NCI-H2107 (cell line): ENCODE data around the gene DTNBP1.
A peak's percentile ranks its signal among the peaks of the same experiment; 100 is the strongest.

Experiments used
- DNase-seq: peaks from one replicate; lab custom pipeline; 2025; lab: John Stamatoyannopoulos, UW

Gene DTNBP1, protein sequence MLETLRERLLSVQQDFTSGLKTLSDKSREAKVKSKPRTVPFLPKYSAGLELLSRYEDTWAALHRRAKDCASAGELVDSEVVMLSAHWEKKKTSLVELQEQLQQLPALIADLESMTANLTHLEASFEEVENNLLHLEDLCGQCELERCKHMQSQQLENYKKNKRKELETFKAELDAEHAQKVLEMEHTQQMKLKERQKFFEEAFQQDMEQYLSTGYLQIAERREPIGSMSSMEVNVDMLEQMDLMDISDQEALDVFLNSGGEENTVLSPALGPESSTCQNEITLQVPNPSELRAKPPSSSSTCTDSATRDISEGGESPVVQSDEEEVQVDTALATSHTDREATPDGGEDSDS

GRCh38 chr6:15662326-15663129 is at the start of gene DTNBP1:
Gene DTNBP1 (minus strand): TSS chr6:15663028. CDS start chr6:15662869, 159 bp downstream.
- DNase-seq, result peak; percentile 23

DNA sequence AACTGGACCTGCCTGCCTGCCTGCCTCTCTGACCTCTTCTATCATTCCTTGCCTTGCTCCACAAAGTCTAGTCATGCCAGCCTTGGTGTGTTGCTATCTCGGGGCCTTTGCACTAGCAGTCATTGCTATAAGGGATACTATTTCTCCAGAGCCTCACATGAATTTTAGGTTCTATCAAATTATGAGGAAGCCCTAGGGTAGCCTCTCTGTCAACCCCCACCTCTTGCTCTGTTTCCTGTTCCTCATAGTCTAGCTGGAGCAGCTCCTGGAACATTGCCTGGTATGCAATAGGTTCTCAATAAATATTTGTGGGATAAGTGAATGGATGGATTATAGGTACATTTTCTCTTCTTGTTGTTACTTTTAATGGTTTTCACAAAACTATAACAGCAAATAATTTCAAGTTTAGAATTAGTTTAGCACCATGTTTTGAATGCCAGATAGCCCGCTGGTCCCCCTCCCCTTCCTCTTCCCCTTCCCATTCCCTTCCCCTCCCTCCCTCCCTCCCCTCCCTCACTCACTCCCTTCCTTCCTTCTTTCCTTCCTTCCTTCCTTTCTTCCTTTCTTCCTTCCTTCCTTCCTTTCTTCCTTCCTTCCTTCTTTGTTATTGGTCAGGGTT is 46.9 kb upstream of the DTNBP1 start:
- DNase-seq, result no peak

- DNase-seq, result no peak
Observed at GRCh38 chr6:15708231-15708630, 45.4 kb upstream of the DTNBP1 start.

- DNase-seq, result no peak
Observed at GRCh38 chr6:15705981-15706380, 43.2 kb upstream of the DTNBP1 start.

DNA sequence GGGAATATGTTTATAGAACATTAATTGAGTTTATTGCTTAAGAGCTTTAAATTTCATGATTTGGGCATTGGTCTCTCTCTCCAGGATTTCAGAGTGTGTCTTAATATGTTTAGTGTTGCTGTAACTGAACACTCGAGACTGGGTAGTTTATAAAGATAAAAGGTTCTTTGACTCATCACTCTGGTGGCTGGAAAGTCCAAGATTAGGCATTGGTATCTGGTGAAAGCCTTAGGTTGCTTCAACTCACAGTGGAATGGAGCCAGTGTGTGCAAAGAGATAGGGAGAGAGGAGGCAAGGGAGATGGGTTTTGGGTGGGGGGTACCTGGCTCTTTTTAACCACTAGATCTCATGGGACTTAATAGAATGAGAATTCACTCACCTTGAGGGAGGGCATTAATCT is 35.6 kb upstream of the DTNBP1 start:
- no peak for DNase-seq

GRCh38 chr6:15697895-15698294 is 35.1 kb upstream of the DTNBP1 start:
- DNase-seq, result no peak

- peak; percentile 80 for DNase-seq
Observed at GRCh38 chr6:15691250-15691869, 28.5 kb upstream of the DTNBP1 start.

DNA sequence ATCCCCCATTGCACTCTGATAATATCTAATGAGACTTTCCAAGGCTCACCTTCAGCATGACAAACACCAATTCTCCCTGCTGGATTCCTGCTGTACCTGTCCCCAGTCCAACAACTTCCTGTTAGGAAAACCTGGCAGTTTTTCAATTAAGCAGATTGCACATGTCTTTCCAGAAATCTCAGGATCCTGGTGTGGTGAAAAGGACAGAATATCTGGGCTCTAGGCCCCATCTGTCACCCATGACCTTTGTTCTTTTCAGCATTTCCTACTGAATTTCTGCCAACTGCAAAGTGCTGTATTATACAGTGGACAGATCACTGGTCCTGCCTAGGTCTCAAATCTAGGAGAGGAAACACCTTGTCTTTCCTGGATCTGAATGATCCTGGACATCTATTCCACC is 27.7 kb upstream of the DTNBP1 start:
- DNase-seq, result no peak

DNA sequence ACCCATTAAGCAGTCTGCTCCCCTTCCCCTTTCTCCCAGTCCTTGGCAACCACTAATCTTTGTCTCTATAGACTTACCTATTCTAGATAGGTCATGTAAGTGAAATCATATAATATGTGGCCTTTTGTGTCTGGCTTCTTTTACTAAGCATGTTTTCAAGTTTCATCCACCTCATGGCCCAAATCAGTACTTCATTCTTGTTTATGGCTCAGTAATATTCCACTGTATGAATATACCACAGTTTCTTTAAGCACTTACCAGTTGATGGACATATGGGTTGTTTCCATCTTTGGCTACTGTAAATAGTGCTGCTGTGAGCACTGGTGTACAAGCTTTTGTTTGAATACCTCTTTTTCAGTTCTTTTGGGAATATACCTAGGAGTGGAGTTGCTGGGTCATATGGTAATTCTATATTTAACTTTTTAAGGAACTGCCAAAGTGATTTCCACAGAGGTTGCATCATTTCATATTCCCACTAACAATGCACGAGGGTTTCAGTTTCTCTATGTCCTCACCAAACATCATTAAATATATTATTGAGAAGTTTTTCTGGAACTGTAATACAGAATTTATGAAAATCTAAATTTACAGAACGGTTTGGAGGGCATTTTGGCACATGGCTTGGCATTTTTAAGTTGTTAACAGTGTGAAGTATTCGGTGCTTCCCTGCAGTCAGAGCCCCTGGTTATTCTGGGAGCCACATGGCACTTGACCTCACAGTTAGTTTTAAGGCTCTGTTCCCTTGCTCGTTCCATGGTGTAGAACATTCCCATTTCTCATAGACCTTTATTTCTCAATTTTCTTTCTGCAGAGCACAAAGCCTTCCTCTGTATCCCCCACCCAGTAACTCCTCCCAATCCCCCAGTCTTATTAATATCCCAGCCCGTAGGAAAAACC is 27.0 kb upstream of the DTNBP1 start:
- DNase-seq, result no peak

GRCh38 chr6:15685619-15686018 is 22.8 kb upstream of the DTNBP1 start:
- no peak for DNase-seq

- no peak for DNase-seq
Observed at GRCh38 chr6:15682965-15683822, 20.4 kb upstream of the DTNBP1 start.

- no peak for DNase-seq
Observed at GRCh38 chr6:15681946-15682345, 19.1 kb upstream of the DTNBP1 start.

GRCh38 chr6:15678514-15678913 is 15.7 kb upstream of the DTNBP1 start:
- DNase-seq, result no peak

- DNase-seq, result no peak
Observed at GRCh38 chr6:15677822-15678221, 15.0 kb upstream of the DTNBP1 start.

GRCh38 chr6:15675536-15676220 is 12.8 kb upstream of the DTNBP1 start:
- DNase-seq, result no peak

GRCh38 chr6:15674690-15675386 is 12.0 kb upstream of the DTNBP1 start:
- DNase-seq, result no peak

DNA sequence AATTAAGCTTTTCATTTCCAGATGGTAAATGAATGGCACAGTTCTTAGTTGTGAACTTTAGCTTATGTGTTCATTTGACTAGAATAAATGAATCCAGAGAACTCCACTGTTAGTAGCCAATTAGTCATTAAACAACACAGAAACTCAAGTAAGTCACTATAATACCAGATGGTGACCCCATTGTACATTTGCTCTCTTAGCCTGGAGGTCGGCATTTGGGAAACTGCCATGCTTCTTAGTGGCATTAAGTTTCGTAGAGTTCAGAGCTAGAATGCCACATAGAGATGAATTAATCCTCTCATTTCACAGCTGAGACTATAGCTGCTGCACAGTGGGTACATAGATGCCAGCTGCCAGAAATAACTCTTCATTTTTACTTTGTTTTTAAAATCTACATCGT is 10.8 kb upstream of the DTNBP1 start:
- no peak for DNase-seq

DNA sequence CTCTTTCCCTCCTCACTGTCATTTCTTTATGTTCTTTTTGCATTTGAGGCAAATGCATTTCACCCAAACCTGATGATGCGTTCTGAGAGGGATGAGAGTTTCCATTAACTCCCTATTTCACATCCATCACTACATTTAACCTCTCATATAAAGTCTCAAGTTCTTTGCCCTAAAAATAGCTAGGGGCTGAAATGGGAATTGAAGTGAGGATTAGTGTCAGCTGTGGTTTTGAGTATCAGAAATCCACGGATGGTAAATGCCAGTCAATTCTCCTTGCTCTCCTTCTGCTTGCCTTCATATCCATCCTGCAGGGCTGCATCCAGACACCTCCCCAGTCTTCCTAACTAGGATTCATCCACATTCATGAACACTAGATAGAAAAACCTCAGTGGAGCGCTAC is 10.0 kb upstream of the DTNBP1 start:
- DNase-seq, result no peak

DNA sequence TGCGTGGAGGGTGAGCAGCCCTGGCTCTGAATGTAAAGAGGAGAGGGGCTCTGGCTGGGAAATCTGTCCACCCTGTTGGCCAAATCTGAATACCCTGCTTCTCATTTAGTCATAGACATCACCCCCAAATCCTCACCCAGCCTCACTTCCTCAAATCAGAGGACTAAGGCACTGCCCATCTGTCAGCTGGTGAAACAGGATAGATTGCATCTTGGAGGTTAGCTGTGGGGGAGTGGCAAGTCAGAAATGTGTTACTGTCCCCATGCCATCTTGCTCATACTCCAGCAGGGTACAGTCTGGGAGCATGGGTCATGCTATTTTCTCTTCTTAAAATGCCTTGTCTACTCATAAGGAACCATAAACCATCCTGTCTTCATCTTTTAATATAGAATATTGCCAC is 9.5 kb upstream of the DTNBP1 start:
- DNase-seq, result no peak
